Fibroblast of lung (primary cell): ENCODE results near the gene LRP5. TPM values are rescaled to one million over a fixed set of nuclear protein-coding genes. Genes with fewer than 3 reads are reported as not detected.
A peak's percentile ranks its signal among the peaks of the same experiment; 100 is the strongest.

Experiments
- DNase-seq, 2 donors: peaks; one replicate each; pipeline versions ENCODE4 v3.0.0 to v3.0.0-alpha.2; 2010; ENCODE audit warnings: low read depth in 2 of 2
- H2AFZ ChIP-seq: 2 replicates; pipeline ENCODE4 v1.5.1; 2012; ENCODE audit warnings: low read length, control low read depth, inconsistent platforms
- H3K27ac ChIP-seq: 2 replicates; pipeline ENCODE4 v1.5.1; 2011; ENCODE audit warnings: low read length, control low read depth; ENCODE audit not compliant: insufficient read depth
- H3K27me3 ChIP-seq: 2 replicates; pipeline ENCODE4 v1.5.1; 2011; ENCODE audit warnings: mild to moderate bottlenecking, low read length; ENCODE audit not compliant: control insufficient read depth, insufficient read depth
- H3K36me3 ChIP-seq: 2 replicates; pipeline ENCODE4 v1.5.1; 2011; ENCODE audit warnings: low read length; ENCODE audit not compliant: control insufficient read depth, insufficient read depth
- H3K4me1 ChIP-seq: 2 replicates; pipeline ENCODE4 v1.5.1; 2011; ENCODE audit warnings: low read length; ENCODE audit not compliant: control insufficient read depth, insufficient read depth; ENCODE audit errors: extremely low read depth
- H3K4me2 ChIP-seq: 2 replicates; pipeline ENCODE4 v1.5.1; 2011; ENCODE audit warnings: low read length, control low read depth; ENCODE audit not compliant: insufficient read depth; ENCODE audit errors: extremely low read depth
- H3K4me3 ChIP-seq, 4 experiments: fragments of 200-600 bp in 1 of 4; sonication (generic) in 1 of 4; replicated peaks in 1 of 4; 2 replicates each; pipeline ENCODE4 v1.5.1; 2011 to 2016; ENCODE audit warnings: low read length in 4 of 4, low read depth in 3 of 4, mild to moderate bottlenecking in 3 of 4, control low read depth in 2 of 4, inconsistent platforms in 1 of 4, mixed read lengths in 1 of 4; ENCODE audit not compliant: insufficient read depth in 1 of 4; ENCODE audit errors: control extremely low read depth in 1 of 4
- H3K79me2 ChIP-seq: 2 replicates; pipeline ENCODE4 v1.5.1; 2012; ENCODE audit warnings: mild to moderate bottlenecking, low read length, inconsistent platforms; ENCODE audit not compliant: control insufficient read depth, insufficient read depth
- H3K9ac ChIP-seq: 2 replicates; pipeline ENCODE4 v1.5.1; 2011; ENCODE audit warnings: mild to moderate bottlenecking, low read length, control low read depth; ENCODE audit not compliant: insufficient read depth
- H3K9me3 ChIP-seq: 2 replicates; pipeline ENCODE4 v1.5.1; 2012; ENCODE audit warnings: low read depth, low read length; ENCODE audit not compliant: control insufficient read depth, insufficient read depth
- H4K20me1 ChIP-seq: 2 replicates; pipeline ENCODE4 v1.5.1; 2011; ENCODE audit warnings: low read length; ENCODE audit not compliant: control insufficient read depth, insufficient read depth; ENCODE audit errors: extremely low read depth
- CTCF ChIP-seq, 2 donors: IDR thresholded peaks in 1 of 2; conservative IDR thresholded peaks in 1 of 2; 1 replicate in 1 of 2; 2 replicates in 1 of 2; pipeline ENCODE4 v1.5.1; 2011 to 2012; ENCODE audit warnings: low read length in 2 of 2, control low read depth in 1 of 2, inconsistent platforms in 1 of 2, low read depth in 1 of 2, mild to moderate bottlenecking in 1 of 2
- EZH2 ChIP-seq: IDR thresholded peaks from 2 replicates; pipeline ENCODE4 v1.5.1; 2012; ENCODE audit warnings: low read length, control low read depth, mild to moderate bottlenecking; ENCODE audit errors: missing control alignments
- polyA plus RNA-seq, 2 donors: library from polyadenylated mRNA; depleted of rRNA in 1 of 2; stranded (reverse) in 1 of 2; unstranded in 1 of 2; fragments of >200 nt; gene quantifications; 2 replicates each; pipeline ENCODE4 v1.2.1, GENCODE V29; 2011 to 2012; ENCODE audit warnings: missing spikeins in 1 of 2
- total RNA-seq: library from RNA; depleted of rRNA; stranded (reverse); fragments of >200 nt; gene quantifications from 2 replicates; pipeline ENCODE4 v1.2.1, GENCODE V29; 2014

The LRP5 gene
- total and polyA plus RNA-seq, 2 donors (not counting 1 experiment from before 2014, with no cell fraction given) = 3.8 to 22.0 TPM

GRCh38 chr11:68381716-68382115 is 69.3 kb downstream of the LRP5 start:
- no peaks in the 10 kb centered on the region for H3K9me3 ChIP-seq
- H3K79me2 ChIP-seq = no peaks in the 10 kb centered on the region
- no peaks in the 10 kb centered on the region for H4K20me1 ChIP-seq
- peaks cover 2% of the 10 kb centered on the region for H3K36me3 ChIP-seq
- H2AFZ ChIP-seq = no peak overlapping the region
- H3K4me1 ChIP-seq = peaks cover 20% of the 10 kb centered on the region
- no peak overlapping the region for H3K27ac ChIP-seq
- DNase-seq = no peak
- H3K4me2 ChIP-seq = no peak overlapping the region
- peak overlapping the region in 1 of 4 experiments; percentile 14 for H3K4me3 ChIP-seq
- no peaks in the 10 kb centered on the region for H3K27me3 ChIP-seq
- no peak for TF ChIP-seq CTCF (conservative IDR thresholded peaks at IDR 0.05 in 1 of 2, IDR thresholded peaks at IDR 0.05 in 1 of 2; ENCODE audit: low read depth in 1 of 2, low read length in 2 of 2)
- no peak overlapping the region for H3K9ac ChIP-seq

GRCh38 chr11:68382358-68382998 is 70.1 kb downstream of the LRP5 start:
- no peak overlapping the region for H3K4me2 ChIP-seq
- H4K20me1 ChIP-seq = no peaks in the 10 kb centered on the region
- no peak overlapping the region for H2AFZ ChIP-seq
- no peaks in the 10 kb centered on the region for H3K27me3 ChIP-seq
- peaks cover 20% of the 10 kb centered on the region for H3K4me1 ChIP-seq
- H3K27ac ChIP-seq = no peak overlapping the region
- H3K4me3 ChIP-seq = no peak overlapping the region
- DNase-seq = no peak
- no peak overlapping the region for H3K9ac ChIP-seq
- TF ChIP-seq CTCF (conservative IDR thresholded peaks at IDR 0.05 in 1 of 2, IDR thresholded peaks at IDR 0.05 in 1 of 2; ENCODE audit: low read depth in 1 of 2, low read length in 2 of 2) (no peak), EZH2 (no peak)
- H3K36me3 ChIP-seq = peaks cover 2% of the 10 kb centered on the region
- H3K79me2 ChIP-seq = no peaks in the 10 kb centered on the region
- no peaks in the 10 kb centered on the region for H3K9me3 ChIP-seq

DNA sequence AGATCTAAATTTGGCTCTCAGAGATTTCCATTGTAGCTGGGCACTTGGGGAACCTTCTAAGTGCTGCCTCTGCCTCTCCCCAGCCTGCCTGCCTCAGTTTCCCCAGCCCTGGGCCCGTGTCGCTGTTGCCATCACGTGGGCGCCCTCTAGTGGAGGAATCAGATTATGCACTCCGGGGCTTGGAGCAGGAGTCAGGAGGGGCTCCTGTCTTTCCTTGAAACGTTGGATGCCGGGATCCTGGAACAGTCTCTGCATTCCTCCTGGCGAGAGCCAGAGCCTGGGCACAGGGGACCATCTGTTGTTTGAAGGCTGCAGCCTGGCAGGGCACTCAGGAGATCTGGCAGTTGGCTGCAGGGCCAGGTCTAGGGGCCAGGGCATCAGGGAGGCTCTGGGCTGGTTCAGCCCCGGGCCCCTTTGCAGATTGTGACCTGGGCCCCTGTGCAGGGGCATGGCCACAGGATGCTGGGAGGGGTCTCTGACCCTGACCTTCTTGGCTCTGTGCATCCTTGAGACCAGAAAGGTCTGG is 71.6 kb downstream of the LRP5 start:
- Histone ChIP-seq H3K9ac (no peak overlapping the region), H3K9me3 (no peaks in the 10 kb centered on the region), H3K36me3 (peaks cover 2% of the 10 kb centered on the region), H3K79me2 (no peaks in the 10 kb centered on the region), H3K4me1 (peaks cover 19% of the 10 kb centered on the region), H3K27ac (no peak overlapping the region), H3K27me3 (no peaks in the 10 kb centered on the region), H3K4me3 (no peak overlapping the region), H3K4me2 (no peak overlapping the region), H4K20me1 (no peaks in the 10 kb centered on the region), H2AFZ (no peak overlapping the region)
- peak; percentile 19 to 46 for DNase-seq
- TF ChIP-seq CTCF (conservative IDR thresholded peaks at IDR 0.05 in 1 of 2, IDR thresholded peaks at IDR 0.05 in 1 of 2; ENCODE audit: low read depth in 1 of 2, low read length in 2 of 2) = peak; percentile 87 to 97
- no peak for TF ChIP-seq EZH2
